GM19240 (cell line): Measurements from ENCODE around the gene RAB23.
A peak's percentile ranks its signal among the peaks of the same experiment; 100 is the strongest.

Experiments
- DNase-seq: peaks from one replicate; pipeline ENCODE4 v3.0.0; 2011; ENCODE audit warnings: low spot score; ENCODE audit not compliant: insufficient read length

The RAB23 gene

DNA sequence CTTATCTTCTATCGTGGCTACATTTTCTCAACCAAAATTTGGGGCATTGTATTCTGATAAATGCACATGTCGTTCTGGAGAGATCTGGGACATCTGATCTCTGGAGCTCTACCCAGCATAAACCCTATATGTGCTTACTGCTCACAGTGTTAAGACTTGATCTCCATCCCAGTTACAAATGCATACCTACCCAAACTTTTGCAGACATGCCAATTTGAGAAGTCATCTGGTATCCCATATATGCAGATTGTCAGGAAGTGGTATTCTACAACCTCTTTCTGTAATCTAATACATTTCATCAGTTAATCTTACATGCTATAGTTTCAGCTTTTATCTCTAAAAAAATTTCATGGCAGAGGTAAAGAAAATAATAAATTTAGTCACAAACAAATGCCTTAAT lies 38.8 kb downstream of the RAB23 start:
- DNase-seq = no peak

DNA sequence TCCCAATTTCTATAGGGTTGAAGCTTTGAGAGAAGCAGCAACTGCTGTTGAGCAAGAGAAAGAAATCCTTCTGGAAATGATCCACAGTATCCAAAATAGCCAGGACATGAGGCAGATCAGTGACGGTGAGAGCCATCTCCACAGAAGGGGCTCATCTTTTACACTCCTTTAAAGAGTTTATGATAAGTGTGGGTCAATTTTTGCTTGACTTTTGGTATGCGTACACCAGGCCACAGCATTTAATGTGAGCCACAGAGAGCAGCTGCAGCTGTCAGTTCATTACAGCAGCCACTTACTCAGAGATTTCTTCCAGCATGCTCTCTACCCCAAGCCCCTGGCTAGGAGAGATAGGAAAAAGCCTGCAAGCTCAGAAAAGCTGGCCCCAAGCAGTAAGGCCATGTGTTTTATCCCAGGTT lies 40.1 kb downstream of the RAB23 start:
- DNase-seq = no peak

DNA sequence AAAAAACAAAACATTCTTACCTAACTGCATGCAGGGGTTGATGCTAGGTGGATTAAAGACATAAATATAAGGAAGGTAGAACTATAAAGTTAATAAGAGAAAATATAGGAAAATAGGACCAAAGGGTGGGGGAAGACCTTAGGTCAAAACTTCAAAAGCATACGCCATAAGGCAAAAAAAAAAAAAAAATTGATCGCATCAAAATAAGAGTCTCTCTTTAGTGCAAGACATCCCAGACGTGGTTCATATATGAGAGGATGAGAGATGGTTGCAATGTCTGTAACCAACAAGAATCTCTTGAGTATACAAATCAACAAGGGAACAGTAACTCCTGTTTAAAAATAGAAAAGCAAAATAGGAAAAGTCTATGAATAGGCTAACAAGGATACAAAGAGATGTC lies 41.5 kb downstream of the RAB23 start:
- no peak for DNase-seq

DNA sequence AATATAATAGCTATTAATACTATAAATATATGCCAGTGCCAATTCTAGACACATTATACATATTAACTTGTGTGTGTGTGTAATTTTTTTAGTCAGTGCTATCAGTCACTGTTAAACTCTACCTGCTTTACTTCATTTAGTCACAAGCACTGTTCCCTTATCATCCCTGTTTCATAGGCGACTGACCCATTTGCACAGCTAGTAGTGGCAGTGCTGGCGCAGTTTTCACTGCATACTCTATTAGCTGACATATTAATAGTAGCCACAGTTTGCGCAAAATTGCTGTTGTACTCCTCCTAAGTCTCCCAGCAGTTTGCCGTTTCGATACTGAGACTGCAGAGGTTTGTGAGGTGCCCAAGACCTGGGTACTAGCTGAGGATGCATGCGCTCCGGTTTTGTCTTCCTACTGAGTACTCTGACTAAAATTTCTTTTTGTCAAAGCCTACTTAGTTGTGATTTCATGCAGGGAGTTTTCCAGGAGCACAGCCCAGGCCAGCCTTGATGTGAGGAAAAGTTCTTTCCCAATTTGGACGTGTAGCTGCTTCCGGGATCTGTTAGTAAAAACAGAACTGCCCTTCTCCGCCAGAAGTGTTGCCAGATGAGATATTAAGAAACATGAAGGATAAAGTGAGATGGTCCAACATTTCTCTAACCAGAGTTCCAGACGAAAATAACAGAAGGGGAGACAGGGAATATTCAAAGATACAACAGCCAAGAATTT lies 44.4 kb downstream of the RAB23 start:
- DNase-seq = no peak

DNA sequence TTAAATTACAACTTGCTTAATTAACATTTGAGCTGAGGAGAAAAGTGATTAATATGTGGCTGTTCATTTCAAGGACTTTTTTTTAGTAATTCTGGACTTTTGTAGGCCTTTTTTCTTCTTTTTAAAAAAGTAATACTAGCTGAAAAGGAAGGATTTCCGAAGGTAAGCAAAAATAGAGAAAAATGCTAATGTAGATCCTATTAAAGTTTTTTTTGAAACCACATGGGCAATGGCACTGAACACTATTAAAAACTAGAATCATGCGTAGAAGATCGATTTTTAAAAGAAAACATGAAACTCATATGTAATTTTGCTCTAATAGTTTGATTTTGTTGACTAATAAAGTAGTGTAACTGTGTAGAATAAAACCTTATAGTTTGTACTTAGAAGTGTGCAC lies 47.6 kb downstream of the RAB23 start:
- no peak for DNase-seq

DNA sequence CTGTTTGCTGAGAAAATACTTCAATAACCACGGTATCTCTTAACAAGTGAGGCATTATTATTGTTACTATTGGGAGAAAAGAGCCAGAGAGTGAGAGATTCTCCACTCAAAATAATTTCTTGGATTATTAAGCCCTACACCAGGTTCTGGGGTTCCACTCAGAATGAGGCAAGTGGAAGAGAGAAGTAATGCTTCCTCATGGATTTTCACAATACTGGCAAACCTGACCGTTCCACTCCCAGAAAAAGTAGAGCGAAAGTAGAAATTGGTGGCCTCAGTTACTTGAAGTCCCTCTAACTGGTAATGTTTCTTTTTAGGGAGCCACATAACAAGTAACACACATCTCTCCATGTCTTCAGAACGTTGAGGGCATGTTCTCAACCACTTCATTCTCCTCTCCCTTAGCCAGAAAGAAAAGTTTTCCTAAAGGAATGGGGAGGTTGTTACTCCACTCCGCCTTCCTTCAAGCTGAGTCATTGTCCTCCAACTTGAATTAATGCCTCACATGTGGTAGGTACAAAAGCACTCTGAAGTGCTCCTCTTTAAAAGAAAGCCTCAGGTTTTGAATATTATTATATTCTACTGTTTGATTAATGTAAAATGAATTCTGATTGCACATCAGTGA lies 48.1 kb downstream of the RAB23 start:
- no peak for DNase-seq

DNA sequence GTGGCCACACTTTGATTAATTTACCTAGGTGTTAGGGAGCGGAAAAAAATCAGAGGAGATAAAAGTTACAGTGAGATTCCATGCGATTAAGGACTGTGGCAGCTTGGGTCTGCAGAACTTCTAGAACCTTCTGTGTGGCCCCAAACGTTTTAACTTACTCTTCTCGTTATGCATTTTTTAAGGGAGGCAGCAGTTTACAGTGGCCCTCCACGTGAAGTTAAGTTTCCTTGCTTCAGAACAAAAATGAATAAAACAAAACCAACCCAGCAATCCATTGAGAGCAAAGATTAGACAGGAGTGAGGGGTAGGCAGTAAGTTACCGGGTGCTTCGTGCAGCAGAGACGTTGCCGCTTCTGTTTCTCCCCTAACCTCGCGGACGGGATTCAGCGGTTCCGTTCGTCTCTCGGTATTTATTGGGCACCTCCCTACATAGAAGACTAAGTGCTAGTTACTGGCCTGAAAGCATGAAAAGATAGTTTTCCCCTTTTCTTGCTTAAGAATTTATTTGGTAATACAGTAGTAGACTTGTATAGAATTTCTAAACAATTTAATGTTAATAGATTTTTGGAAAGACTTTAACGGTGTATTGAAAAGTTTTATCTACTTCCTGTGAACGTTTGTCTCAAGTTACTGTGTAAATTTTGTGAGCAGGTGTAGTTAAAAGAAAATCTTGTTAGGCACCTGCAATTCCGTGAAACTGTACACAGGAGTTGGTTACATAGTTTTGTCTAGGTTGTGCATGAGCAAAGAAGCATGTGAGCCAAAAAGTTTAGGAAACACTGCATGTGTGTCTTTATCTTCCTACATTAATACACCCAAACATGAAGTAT lies 48.8 kb downstream of the RAB23 start:
- DNase-seq = no peak

DNA sequence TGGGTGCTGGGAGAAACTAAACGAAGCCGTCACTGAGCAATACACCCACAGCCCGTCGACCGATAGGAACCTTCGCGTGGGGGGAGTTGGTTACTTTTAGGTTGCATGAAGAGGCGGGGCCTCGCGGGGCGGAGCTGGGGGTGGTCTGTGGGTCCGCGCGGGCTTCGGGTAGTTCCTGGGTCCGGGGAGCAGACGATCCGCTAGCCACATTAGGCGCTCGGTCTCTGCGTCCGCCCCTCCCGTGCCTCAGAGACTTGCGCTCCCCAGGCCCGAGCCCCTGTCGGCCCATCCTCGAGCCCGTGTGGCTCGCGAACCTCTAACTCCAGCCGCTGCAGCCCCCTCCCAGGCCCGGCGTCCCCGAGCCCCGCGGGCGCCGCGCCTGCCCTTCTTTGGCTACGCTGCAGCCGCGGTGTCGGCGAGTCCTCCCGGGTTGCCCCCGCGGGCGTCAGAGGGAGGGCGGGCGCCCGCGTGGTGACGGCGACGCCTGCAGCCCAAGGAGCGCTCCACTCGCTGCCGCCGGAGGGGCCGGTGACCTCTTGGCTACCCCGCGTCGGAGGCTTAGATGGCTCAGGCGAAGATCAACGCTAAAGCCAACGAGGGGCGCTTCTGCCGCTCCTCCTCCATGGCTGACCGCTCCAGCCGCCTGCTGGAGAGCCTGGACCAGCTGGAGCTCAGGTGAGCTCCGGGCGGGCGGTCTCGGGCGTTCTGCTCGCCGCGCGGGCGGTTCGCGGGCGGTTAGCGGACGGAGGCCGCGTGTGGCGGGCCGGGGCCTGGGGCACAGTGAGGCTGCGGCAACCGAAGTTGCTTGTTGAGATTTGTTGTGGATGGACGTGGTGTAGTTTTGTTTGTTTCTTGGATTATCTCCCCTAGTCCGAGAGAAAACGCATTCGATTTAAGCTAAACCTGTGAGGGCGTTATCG lies 49.7 kb downstream of the RAB23 start, which contains the start of gene BAG2:
Gene BAG2 (plus strand): TSS at position 191 of the 920 bp plus-strand sequence. CDS start 372 bp downstream, at position 563.
- peak; percentile 53 for DNase-seq

DNA sequence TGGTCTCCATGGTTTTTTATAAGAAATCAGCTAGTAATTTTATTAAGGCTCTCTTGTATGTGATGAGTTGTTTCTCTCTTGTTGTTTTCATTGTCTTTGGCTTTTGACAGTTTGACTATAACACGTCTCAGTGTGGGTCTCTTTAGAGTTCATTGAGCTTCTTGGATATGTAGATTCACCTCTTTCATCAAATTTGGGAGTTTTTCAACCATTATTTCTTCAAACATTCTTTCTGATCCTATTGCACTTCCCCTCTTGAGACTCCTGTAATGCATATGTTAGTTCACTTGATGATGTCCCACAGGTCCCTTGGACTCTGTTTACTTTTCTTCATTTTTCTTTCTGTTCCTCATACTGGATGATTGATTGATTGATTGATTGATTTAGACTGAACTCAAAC lies 57.0 kb downstream of the RAB23 start:
- DNase-seq = no peak

DNA sequence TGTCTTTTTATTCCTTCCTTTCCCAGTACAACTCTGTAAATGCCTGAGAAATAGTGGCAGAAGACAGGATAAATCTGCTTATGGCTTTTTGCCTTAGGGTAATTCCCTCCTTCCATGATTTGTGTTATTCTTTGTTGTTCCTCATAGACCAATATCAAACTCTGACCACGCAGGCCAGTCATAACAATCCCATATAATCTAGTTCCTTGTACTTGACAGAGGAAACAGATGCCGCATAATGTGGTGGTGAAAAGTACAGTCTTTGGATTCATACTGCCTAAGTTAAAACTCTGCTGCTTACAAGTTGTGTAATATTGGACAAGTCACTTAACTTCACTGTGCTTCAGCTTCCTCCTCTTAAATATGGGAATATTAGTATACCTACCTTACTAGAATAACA lies 58.2 kb downstream of the RAB23 start:
- DNase-seq = no peak

DNA sequence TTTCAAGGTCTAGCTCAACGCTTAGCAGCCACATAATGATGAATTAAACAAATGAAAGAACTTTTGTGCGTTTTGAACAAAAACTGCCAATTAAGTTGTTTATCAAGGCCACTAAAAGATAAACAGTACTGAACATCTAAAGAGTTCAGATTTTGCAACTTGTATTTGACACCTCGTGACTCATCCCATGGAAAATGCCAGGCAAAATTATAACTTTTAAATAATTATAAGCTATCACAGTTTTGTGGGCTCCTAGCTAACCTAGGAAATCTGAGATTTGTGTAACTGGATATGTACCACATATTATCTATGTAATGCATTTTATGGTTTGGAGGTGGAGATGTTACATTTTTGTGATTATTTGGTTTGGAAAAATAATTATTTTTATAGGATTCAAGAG lies 59.6 kb downstream of the RAB23 start:
- no peak for DNase-seq

DNA sequence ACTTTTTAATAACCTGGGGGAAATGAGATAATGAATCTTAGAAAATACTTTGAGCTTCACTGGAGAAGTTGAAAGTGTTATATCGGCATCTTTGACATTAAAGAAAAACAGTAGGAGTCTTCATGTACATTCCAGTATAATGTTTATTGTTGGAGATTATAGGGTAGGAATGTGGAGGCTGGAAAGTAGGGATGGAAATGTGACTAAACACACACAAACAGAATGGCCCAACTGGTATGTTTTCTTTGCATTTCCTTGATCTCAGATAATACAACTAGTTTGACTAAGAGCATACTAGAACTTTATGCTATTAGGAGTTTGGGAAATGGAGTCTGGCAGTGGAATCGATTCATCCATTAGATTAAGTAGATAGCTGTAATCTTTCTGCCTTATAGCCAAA lies 60.1 kb downstream of the RAB23 start:
- DNase-seq = no peak

DNA sequence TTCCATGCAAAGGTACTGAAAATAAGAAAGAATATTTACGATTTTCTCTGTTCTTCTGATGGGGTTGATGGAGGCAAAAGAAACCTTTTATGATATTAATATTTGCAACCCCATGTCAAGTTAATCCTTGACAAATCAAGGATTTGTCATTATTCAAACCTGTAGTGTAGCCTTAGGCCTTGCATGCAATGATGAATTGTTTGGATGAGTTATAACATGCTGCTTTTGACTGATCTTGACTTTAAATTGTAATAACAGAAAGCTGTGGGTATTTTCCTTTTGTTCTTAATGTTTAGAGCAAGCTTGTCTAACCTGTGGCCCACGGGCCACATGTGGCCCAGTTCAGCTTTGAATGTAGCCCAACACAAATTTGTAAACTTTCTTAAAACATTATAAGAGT lies 63.0 kb downstream of the RAB23 start:
- DNase-seq = no peak

DNA sequence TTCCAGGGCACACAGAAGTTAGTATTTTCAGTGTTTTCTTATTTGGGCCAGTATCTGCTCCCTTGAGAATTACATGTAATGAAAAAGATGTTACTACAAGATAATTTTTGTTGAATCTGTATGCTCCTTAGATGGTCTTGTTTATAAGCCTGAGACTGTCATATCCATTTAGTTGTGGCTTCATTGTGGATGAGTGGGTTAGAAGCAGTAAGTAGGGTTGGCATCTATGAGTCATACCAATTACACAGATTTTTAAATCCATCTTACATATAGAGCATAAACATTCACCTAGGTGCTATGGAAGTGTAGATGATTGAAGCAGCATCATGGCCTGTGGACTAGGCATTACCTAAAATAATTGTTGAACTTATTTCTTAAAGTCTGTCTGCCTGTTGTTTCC lies 63.4 kb downstream of the RAB23 start:
- DNase-seq = no peak

DNA sequence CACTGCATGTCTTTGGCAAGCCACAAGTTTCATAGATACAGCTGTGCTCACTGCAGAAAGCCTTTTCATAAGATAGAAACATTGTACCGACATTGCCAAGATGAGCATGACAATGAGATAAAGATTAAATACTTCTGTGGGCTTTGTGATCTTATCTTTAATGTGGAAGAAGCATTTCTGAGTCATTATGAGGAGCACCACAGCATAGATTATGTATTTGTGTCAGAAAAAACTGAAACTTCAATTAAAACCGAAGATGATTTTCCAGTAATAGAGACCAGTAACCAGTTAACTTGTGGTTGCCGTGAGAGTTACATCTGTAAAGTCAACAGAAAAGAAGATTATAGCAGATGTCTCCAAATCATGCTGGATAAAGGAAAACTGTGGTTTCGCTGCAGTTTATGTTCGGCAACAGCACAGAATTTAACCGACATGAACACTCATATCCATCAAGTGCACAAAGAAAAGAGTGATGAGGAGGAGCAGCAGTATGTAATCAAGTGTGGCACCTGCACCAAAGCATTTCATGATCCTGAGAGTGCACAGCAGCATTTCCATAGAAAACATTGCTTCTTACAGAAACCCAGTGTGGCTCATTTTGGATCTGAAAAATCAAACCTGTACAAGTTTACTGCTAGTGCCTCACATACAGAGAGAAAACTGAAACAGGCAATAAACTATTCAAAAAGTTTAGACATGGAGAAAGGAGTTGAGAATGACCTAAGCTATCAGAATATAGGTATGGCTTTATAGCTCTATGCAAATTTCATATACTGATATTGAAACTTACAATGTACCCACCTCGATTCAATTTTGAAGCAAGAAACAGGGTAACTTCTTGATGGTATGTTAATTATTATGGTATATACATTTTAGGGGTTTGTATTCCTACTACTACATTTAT lies 73.9 kb downstream of the RAB23 start:
- DNase-seq = no peak

DNA sequence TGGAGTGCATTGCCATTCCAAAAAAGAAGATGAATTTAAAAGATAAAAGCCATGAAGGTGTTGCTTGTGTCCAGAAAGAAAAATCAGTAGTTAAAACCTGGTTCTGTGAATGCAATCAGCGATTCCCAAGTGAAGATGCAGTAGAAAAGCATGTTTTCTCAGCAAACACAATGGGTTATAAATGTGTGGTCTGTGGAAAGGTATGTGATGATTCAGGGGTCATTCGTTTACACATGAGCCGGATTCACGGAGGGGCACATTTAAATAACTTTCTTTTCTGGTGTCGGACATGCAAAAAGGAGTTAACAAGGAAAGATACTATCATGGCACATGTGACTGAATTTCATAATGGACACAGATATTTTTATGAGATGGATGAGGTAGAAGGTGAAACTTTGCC lies 74.7 kb downstream of the RAB23 start:
- no peak for DNase-seq

DNA sequence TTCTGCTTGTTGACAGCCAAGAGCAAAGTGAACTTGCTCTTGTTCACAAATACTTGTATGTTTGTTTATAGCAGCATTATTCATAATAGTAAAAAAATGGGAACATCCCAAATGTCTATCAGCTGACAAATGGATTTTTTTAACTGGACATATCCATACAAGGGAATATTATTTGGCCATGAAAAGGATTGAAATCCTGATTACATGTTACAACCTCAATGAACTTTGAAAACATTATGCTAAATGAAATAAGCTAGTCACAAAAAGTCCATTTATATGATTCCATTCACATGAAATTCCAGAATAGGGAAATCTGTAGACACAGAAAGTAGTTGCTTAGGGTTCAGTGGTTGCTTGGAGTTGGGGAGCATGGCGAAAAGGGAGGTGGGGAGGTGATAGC lies 78.4 kb downstream of the RAB23 start:
- no peak for DNase-seq

DNA sequence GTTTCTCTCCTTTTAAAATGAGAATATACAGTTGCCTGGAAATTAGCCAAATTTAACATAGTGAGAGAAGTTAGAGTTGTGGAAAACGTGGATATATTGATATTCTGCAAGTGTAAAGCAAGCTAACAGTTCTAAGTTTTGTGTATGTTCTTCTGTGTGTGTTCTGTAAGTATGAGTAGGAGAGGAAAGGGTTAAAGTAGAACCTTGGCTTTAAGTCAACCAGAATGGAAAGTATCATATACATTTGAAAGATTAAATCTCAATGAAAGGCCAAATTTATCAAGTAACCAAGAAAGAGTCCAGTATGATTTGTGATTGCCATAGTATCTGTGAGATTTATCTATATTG lies 80.0 kb downstream of the RAB23 start:
- no peak for DNase-seq

DNA sequence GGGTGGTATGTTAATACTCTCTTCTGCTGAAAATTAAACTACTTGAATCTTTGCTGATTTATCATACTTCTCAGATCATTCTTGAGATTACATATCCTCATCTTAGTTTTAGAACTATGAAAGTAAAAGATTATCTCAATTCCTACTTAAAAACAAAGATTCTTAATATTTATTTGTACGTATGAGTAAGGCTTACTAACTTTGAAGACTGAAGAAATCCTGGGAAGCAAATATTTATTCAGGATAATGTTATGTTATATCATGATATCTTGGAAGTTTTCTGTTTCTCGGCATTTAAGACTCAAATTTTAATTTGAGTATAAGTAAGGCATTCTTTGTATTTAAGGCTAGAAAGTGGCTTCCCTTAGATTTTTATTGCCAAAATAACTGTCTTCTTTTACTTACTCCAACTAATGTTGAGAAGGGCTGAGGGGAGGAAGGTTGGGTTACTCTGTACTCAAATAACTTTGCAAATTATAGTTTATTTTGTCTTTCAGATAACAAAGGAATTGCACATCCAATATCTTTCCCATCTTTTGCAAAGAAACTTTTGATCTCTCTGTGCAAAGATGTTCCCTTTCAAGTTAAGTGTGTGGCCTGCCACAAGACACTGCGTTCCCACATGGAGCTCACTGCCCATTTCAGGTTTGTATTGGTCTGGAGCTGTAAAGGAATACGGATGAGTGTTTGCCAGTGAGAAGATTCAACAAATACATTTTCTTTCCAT lies 80.5 kb downstream of the RAB23 start:
- no peak for DNase-seq

DNA sequence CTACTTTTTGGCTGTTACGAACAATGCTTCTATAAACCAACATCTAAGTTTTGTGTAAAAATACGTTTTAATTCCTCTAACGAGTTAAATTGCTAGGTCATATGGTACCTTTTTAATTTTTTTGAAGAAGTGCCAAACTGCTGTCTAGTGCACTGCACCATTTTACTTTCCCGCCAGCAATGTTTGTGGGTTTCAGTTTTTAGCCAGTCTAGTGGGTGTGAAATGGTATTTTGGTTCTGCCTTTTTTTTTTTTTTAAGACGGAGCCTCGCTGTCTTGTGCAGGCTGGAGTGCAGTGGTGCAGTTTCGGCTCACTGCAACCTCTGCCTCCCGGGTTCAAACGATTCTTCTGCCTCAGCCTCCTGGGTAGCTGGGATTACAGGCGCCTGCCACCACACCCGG lies 84.1 kb downstream of the RAB23 start:
- DNase-seq = no peak
